Effector memory CD8-positive, alpha-beta T cell (primary cell): ENCODE data around the gene DNAI2.
"Not testable (repeated sequence)": the region's sequence is repeated elsewhere in the genome, so short reads cannot be mapped to it uniquely, and the experiment has no call there.

ENCODE experiments used
- ATAC-seq: fragments of 150-1000 bp; cut with Tn5 transposase; replicated peaks from 2 replicates; pipeline ENCODE4 v1.10.0; 2021; ENCODE audit warnings: mild to moderate bottlenecking, moderate library complexity
- DNase-seq, 3 experiments: peaks; one replicate each; pipeline ENCODE4 v3.0.0; 2021
- H3K27ac Mint-ChIP-seq, 2 donors: one replicate each; pipeline ENCODE4 v1.8.0; 2022; ENCODE audit warnings: mild to moderate bottlenecking in 2 of 2, mixed read lengths in 2 of 2, moderate library complexity in 2 of 2
- H3K27me3 Mint-ChIP-seq, 2 donors: one replicate each; pipeline ENCODE4 v1.8.0; 2022; ENCODE audit warnings: mixed read lengths in 2 of 2
- H3K36me3 Mint-ChIP-seq: one replicate; pipeline ENCODE4 v1.8.0; 2022; ENCODE audit warnings: mild to moderate bottlenecking, moderate library complexity, mixed read lengths; ENCODE audit not compliant: insufficient read depth
- H3K4me1 Mint-ChIP-seq, 2 donors: one replicate each; pipeline ENCODE4 v1.8.0; 2022; ENCODE audit warnings: low read depth in 2 of 2, mixed read lengths in 2 of 2
- H3K4me3 Mint-ChIP-seq, 2 donors: one replicate each; pipeline ENCODE4 v1.8.0; 2022; ENCODE audit warnings: mild to moderate bottlenecking in 2 of 2, mixed read lengths in 2 of 2, moderate library complexity in 2 of 2
- H3K9me3 Mint-ChIP-seq, 2 donors: one replicate each; pipeline ENCODE4 v1.8.0; 2022; ENCODE audit warnings: mixed read lengths in 2 of 2

Gene DNAI2

GRCh38 chr17:74252211-74252610 lies 21.8 kb upstream of the DNAI2 start:
- DNase-seq (no peak), ATAC-seq (no peak)
- Mint-ChIP-seq H3K27ac (no peak overlapping the region), H3K4me3 (no peak overlapping the region), H3K36me3 (peaks cover 9% of the 10 kb centered on the region), H3K9me3 (no peaks in the 10 kb centered on the region), H3K4me1 (peaks cover 8% of the 10 kb centered on the region in 2 donors), H3K27me3 (no peaks in the 10 kb centered on the region)

- peaks cover 8% of the 10 kb centered on the region in 2 donors for H3K4me1 Mint-ChIP-seq
- peak overlapping the region in 1 of 2 donors; percentile 38 for H3K27ac Mint-ChIP-seq
- H3K4me3 Mint-ChIP-seq: no peak overlapping the region
- H3K36me3 Mint-ChIP-seq: peaks cover 9% of the 10 kb centered on the region
- no peaks in the 10 kb centered on the region for H3K27me3 Mint-ChIP-seq
- DNase-seq (no peak), ATAC-seq (no peak)
- no peaks in the 10 kb centered on the region for H3K9me3 Mint-ChIP-seq
Measured at GRCh38 chr17:74253036-74253435, 21.0 kb upstream of the DNAI2 start.

- no peak for DNase-seq
- Mint-ChIP-seq H3K36me3 (peaks cover 6% of the 10 kb centered on the region), H3K27me3 (no peaks in the 10 kb centered on the region)
Measured at GRCh38 chr17:74257311-74257710, 16.7 kb upstream of the DNAI2 start.

GRCh38 chr17:74259667-74260524 lies 14.1 kb upstream of the DNAI2 start:
- no peak for DNase-seq
- H3K4me3 Mint-ChIP-seq: no peak overlapping the region
- no peaks in the 10 kb centered on the region for H3K27me3 Mint-ChIP-seq
- no peaks in the 10 kb centered on the region for H3K9me3 Mint-ChIP-seq
- peak overlapping the region in 1 of 2 donors; percentile 58 for H3K27ac Mint-ChIP-seq
- H3K36me3 Mint-ChIP-seq: no peaks in the 10 kb centered on the region
- peaks cover 0 to 5% of the 10 kb centered on the region in 2 donors for H3K4me1 Mint-ChIP-seq
- no peak for ATAC-seq

More at GRCh38 chr17:74257311-74257710, 16.7 kb upstream of the DNAI2 start:
- H3K9me3 Mint-ChIP-seq: no peaks in the 10 kb centered on the region
- no peaks in the 10 kb centered on the region for H3K4me1 Mint-ChIP-seq
- ATAC-seq: no peak
- peak overlapping the region in 1 of 2 donors; percentile 28 for H3K27ac Mint-ChIP-seq
- H3K4me3 Mint-ChIP-seq: no peak overlapping the region

- ATAC-seq: no peak
- no peak for DNase-seq
- H3K9me3 Mint-ChIP-seq: no peaks in the 10 kb centered on the region
Measured at GRCh38 chr17:74260525-74260850, 13.5 kb upstream of the DNAI2 start.

GRCh38 chr17:74262601-74263000 lies 11.4 kb upstream of the DNAI2 start:
- Mint-ChIP-seq H3K9me3 (no peaks in the 10 kb centered on the region), H3K4me3 (no peak overlapping the region), H3K27ac (peak overlapping the region in 1 of 2 donors; percentile 44), H3K36me3 (no peaks in the 10 kb centered on the region), H3K27me3 (peaks cover 1 to 12% of the 10 kb centered on the region in 2 donors), H3K4me1 (peaks cover under 1 to 5% of the 10 kb centered on the region in 2 donors)
- DNase-seq: no peak
- ATAC-seq: no peak

More at GRCh38 chr17:74260525-74260850, 13.5 kb upstream of the DNAI2 start:
- peaks cover 0 to 5% of the 10 kb centered on the region in 2 donors for H3K4me1 Mint-ChIP-seq
- no peaks in the 10 kb centered on the region for H3K27me3 Mint-ChIP-seq
- no peak overlapping the region for H3K4me3 Mint-ChIP-seq
- no peaks in the 10 kb centered on the region for H3K36me3 Mint-ChIP-seq
- no peak overlapping the region for H3K27ac Mint-ChIP-seq

GRCh38 chr17:74267054-74267453 lies 7.0 kb upstream of the DNAI2 start:
- H3K4me3 Mint-ChIP-seq, H3K36me3 Mint-ChIP-seq, H3K27ac Mint-ChIP-seq, ATAC-seq, H3K9me3 Mint-ChIP-seq, DNase-seq: not testable (repeated sequence)
- H3K27me3 Mint-ChIP-seq: peaks cover 7 to 27% of the 10 kb centered on the region in 2 donors
- peaks cover 9 to 12% of the 10 kb centered on the region in 2 donors for H3K4me1 Mint-ChIP-seq

GRCh38 chr17:74267579-74267978 lies 6.5 kb upstream of the DNAI2 start:
- Mint-ChIP-seq H3K4me1 (peaks cover 9 to 12% of the 10 kb centered on the region in 2 donors), H3K36me3 (peaks cover 4% of the 10 kb centered on the region), H3K9me3 (no peaks in the 10 kb centered on the region), H3K27ac (no peak overlapping the region), H3K4me3 (no peak overlapping the region), H3K27me3 (peaks cover 7 to 28% of the 10 kb centered on the region in 2 donors)
- ATAC-seq (no peak), DNase-seq (no peak)

GRCh38 chr17:74267987-74268499 lies 6.0 kb upstream of the DNAI2 start:
- peaks cover 6% of the 10 kb centered on the region for H3K36me3 Mint-ChIP-seq
- no peaks in the 10 kb centered on the region for H3K9me3 Mint-ChIP-seq
- peaks cover 11 to 15% of the 10 kb centered on the region in 2 donors for H3K4me1 Mint-ChIP-seq
- H3K27ac Mint-ChIP-seq: peak overlapping the region in 1 of 2 donors; percentile 88
- DNase-seq (no peak), ATAC-seq (no peak)
- H3K4me3 Mint-ChIP-seq: peak overlapping the region in 1 of 2 donors; percentile 21
- H3K27me3 Mint-ChIP-seq: peaks cover 11 to 33% of the 10 kb centered on the region in 2 donors

- Mint-ChIP-seq H3K9me3 (no peaks in the 10 kb centered on the region), H3K4me1 (peaks cover 10 to 15% of the 10 kb centered on the region in 2 donors), H3K27ac (peak overlapping the region in 1 of 2 donors; percentile 88), H3K36me3 (peaks cover 6% of the 10 kb centered on the region), H3K4me3 (no peak overlapping the region), H3K27me3 (peaks cover 14 to 33% of the 10 kb centered on the region in 2 donors)
- DNase-seq: no peak
- no peak for ATAC-seq
Measured at GRCh38 chr17:74268558-74268957, 5.5 kb upstream of the DNAI2 start.

GRCh38 chr17:74270333-74270732 lies 3.7 kb upstream of the DNAI2 start:
- DNase-seq (no peak), ATAC-seq (no peak)
- no peak overlapping the region for H3K27ac Mint-ChIP-seq
- H3K9me3 Mint-ChIP-seq: no peaks in the 10 kb centered on the region
- H3K4me3 Mint-ChIP-seq: no peak overlapping the region
- peaks cover 25 to 30% of the 10 kb centered on the region in 2 donors for H3K4me1 Mint-ChIP-seq
- peaks cover 14 to 33% of the 10 kb centered on the region in 2 donors for H3K27me3 Mint-ChIP-seq
- H3K36me3 Mint-ChIP-seq: peaks cover 6% of the 10 kb centered on the region

GRCh38 chr17:74271281-74271680 lies 2.8 kb upstream of the DNAI2 start:
- Mint-ChIP-seq H3K4me3 (no peak overlapping the region), H3K27ac (no peak overlapping the region), H3K9me3 (no peaks in the 10 kb centered on the region), H3K4me1 (peaks cover 33 to 36% of the 10 kb centered on the region in 2 donors), H3K27me3 (peaks cover 14 to 33% of the 10 kb centered on the region in 2 donors), H3K36me3 (peaks cover 7% of the 10 kb centered on the region)
- DNase-seq: no peak
- ATAC-seq: no peak

- DNase-seq: no peak
- Mint-ChIP-seq H3K4me1 (peaks cover 38 to 42% of the 10 kb centered on the region in 2 donors), H3K36me3 (peaks cover 10% of the 10 kb centered on the region), H3K27me3 (peaks cover 14 to 25% of the 10 kb centered on the region in 2 donors), H3K9me3 (no peaks in the 10 kb centered on the region), H3K4me3 (peak overlapping the region in 1 of 2 donors; percentile 25), H3K27ac (no peak overlapping the region)
- ATAC-seq: no peak
Measured at GRCh38 chr17:74271901-74272561, 2.0 kb upstream of the DNAI2 start.
